Measurements from ENCODE around the gene GPSM3. TPM values are rescaled to one million over a fixed set of nuclear protein-coding genes. Genes with fewer than 3 reads are reported as not detected.

Gene GPSM3
- total RNA-seq, 1 donor from 2014 or later: 20.8 TPM

Other genes starting within 250 kb of the GPSM3 start
- gene CFB, start 246.5 kb downstream of the GPSM3 start, total RNA-seq: 1.9 and 13.8 TPM in 2 replicates
- gene NELFE, start 233.7 kb downstream of the GPSM3 start, total RNA-seq: 123 and 140 TPM in 2 replicates
- gene SKIC2, start 233.5 kb downstream of the GPSM3 start, total RNA-seq: 43.3 and 49.1 TPM in 2 replicates
- gene DXO, start 220.5 kb downstream of the GPSM3 start, total RNA-seq: 28.1 and 30.6 TPM in 2 replicates
- gene C4A, start 210.6 kb downstream of the GPSM3 start, total RNA-seq: 1.8 and 3.2 TPM in 2 replicates
- gene C4B, start 177.8 kb downstream of the GPSM3 start, total RNA-seq: 2.3 and 4.4 TPM in 2 replicates
- 1.1 TPM in 1 of 2 replicates, not detected in the other for gene CYP21A2, start 154.2 kb downstream of the GPSM3 start, total RNA-seq
- 0.34 and 0.38 TPM in 2 replicates for gene TNXB, start 83.3 kb downstream of the GPSM3 start, total RNA-seq
- 42.5 and 47.0 TPM in 2 replicates for gene ATF6B, start 64.4 kb downstream of the GPSM3 start, total RNA-seq
- gene FKBPL, start 62.4 kb downstream of the GPSM3 start, total RNA-seq: 4.6 and 5.3 TPM in 2 replicates
- 0.27 TPM in 1 of 2 replicates, not detected in the other for gene PRRT1, start 40.7 kb downstream of the GPSM3 start, total RNA-seq
- 12.9 and 20.5 TPM in 2 replicates for gene PPT2, start 38.5 kb downstream of the GPSM3 start, total RNA-seq
- gene EGFL8, start 28.0 kb downstream of the GPSM3 start, total RNA-seq: 2.6 and 5.1 TPM in 2 replicates
- 57.2 and 62.3 TPM in 2 replicates for gene AGPAT1, start 16.6 kb downstream of the GPSM3 start, total RNA-seq
- gene RNF5, start 14.2 kb downstream of the GPSM3 start, total RNA-seq: 76.8 and 90.1 TPM in 2 replicates
- gene AGER, start 8.4 kb downstream of the GPSM3 start, total RNA-seq: 0.25 and 2.7 TPM in 2 replicates
- gene PBX2, start 2.4 kb downstream of the GPSM3 start, total RNA-seq: 37.5 and 40.7 TPM in 2 replicates
- 2.4 and 2.9 TPM in 2 replicates for gene NOTCH4, start 31.4 kb upstream of the GPSM3 start, total RNA-seq
- gene TSBP1, start 179.3 kb upstream of the GPSM3 start, total RNA-seq: not detected in 2 replicates
- gene BTNL2, start 214.5 kb upstream of the GPSM3 start, total RNA-seq: not detected in 2 replicates
- 0.38 and 0.62 TPM in 2 replicates for gene HLA-DRA, start 247.2 kb upstream of the GPSM3 start, total RNA-seq

Measured in kidney epithelial cell (primary cell).